OCI-LY7 (cell line): Measurements from ENCODE around the gene HRAS. TPM values are rescaled to one million over a fixed set of nuclear protein-coding genes. Genes with fewer than 3 reads are reported as not detected.

Source experiments
- BruUV-seq: library from RNA; stranded (reverse); fragments of 400-500 nt; replicated peaks from 2 replicates; lab custom pipeline; 2021; lab: Mats Ljungman, UMichigan
- CTCF ChIA-PET: fragments of 300-600 bp; sonication (Branson Sonifier 250); formaldehyde crosslinking; loops from one replicate; lab custom pipeline; 2022; ENCODE audit warnings: antibody characterized with exemption; ENCODE audit not compliant: unreplicated experiment; lab: Charles Lee
- POLR2A ChIA-PET: fragments of 300-600 bp; sonication (Branson Sonifier 250); formaldehyde crosslinking; loops from one replicate; lab custom pipeline; 2022; ENCODE audit warnings: antibody characterized with exemption; lab: Charles Lee
- DNase-seq: peaks from one replicate; pipeline ENCODE4 v3.0.0-alpha.2; 2015; ENCODE audit warnings: low spot score
- H2AFZ ChIP-seq: fragments of 200-600 bp; sonication (generic), shearing (Covaris generic); 2 replicates; pipeline ENCODE4 v1.6.1; 2014; ENCODE audit warnings: mild to moderate bottlenecking, antibody characterized with exemption, low read length, moderate library complexity
- H3K27ac ChIP-seq: fragments of 200-600 bp; sonication (generic); 2 replicates; pipeline ENCODE4 v1.5.1; 2014; ENCODE audit warnings: mixed run types, low read depth, mild to moderate bottlenecking, moderate library complexity, low read length, inconsistent platforms; ENCODE audit not compliant: poor library complexity, severe bottlenecking
- H3K36me3 ChIP-seq: fragments of 200-600 bp; sonication (generic); 2 replicates; pipeline ENCODE4 v1.6.1; 2014; ENCODE audit warnings: mild to moderate bottlenecking, antibody characterized with exemption, low read length, moderate library complexity, mixed read lengths; ENCODE audit not compliant: insufficient read depth
- H3K4me1 ChIP-seq: fragments of 200-600 bp; sonication (generic); 2 replicates; pipeline ENCODE4 v1.5.1; 2014; ENCODE audit warnings: mild to moderate bottlenecking, low read length; ENCODE audit not compliant: insufficient read depth, poor library complexity, severe bottlenecking
- H3K4me2 ChIP-seq: fragments of 200-600 bp; sonication (generic); 2 replicates; pipeline ENCODE4 v1.6.1; 2014; ENCODE audit warnings: mild to moderate bottlenecking, low read length
- H3K4me3 ChIP-seq: fragments of 200-600 bp; sonication (generic); 2 replicates; pipeline ENCODE4 v1.5.1; 2014; ENCODE audit warnings: mild to moderate bottlenecking, low read depth, low read length; ENCODE audit not compliant: poor library complexity, severe bottlenecking
- H3K79me2 ChIP-seq: fragments of 200-600 bp; sonication (generic); 2 replicates; pipeline ENCODE4 v1.6.1; 2016; ENCODE audit warnings: low read depth, mild to moderate bottlenecking, low read length, moderate library complexity, mixed read lengths; ENCODE audit not compliant: insufficient read depth
- H3K9me2 ChIP-seq: fragments of 200-600 bp; sonication (generic); 2 replicates; pipeline ENCODE4 v1.6.1; 2016; ENCODE audit warnings: mild to moderate bottlenecking, low read length, mixed read lengths; ENCODE audit not compliant: insufficient read depth
- H3K9me3 ChIP-seq: fragments of 200-600 bp; sonication (generic); 2 replicates; pipeline ENCODE4 v1.6.1; 2014; ENCODE audit warnings: mild to moderate bottlenecking, mixed run types, low read length, mixed read lengths
- H4K20me1 ChIP-seq: fragments of 200-600 bp; sonication (generic); 2 replicates; pipeline ENCODE4 v1.6.1; 2014; ENCODE audit warnings: mild to moderate bottlenecking, antibody characterized with exemption, low read length, moderate library complexity, mixed read lengths; ENCODE audit not compliant: insufficient read depth
- CTCF ChIP-seq: fragments of 200-600 bp; sonication (generic); conservative IDR thresholded peaks from 2 replicates; pipeline ENCODE4 v1.5.1; 2014; ENCODE audit warnings: mild to moderate bottlenecking, antibody characterized with exemption, low read length, moderate library complexity, mixed read lengths
- EZH2phosphoT487 ChIP-seq: fragments of 200-600 bp; sonication (generic); IDR thresholded peaks from 2 replicates; pipeline ENCODE4 v1.6.1; 2018; ENCODE audit warnings: low read depth, borderline replicate concordance, mild to moderate bottlenecking, mixed run types, antibody characterized with exemption, low read length, moderate library complexity, mixed read lengths
- intact Hi-C: fragments of 100-400 bp; cut with micrococcal nuclease; formaldehyde crosslinking; loops from one replicate; pipeline ENCODE4 v1.10.0; 2022; ENCODE audit not compliant: unreplicated experiment
- total RNA-seq, 2 experiments: library from RNA; depleted of rRNA in 1 of 2; stranded (reverse); fragments of >200 nt in 1 of 2; shearing (Covaris generic) in 1 of 2; gene quantifications; 2 replicates each; pipeline ENCODE4 v1.2.3, GENCODE V29; 2014 to 2022

HRAS gene
- total RNA-seq, 2 experiments from 2014 or later: 46.9 to 53.0 TPM

- Histone ChIP-seq H3K9me2 (no peaks in the 10 kb centered on the region), H3K4me1 (peaks cover 15% of the 10 kb centered on the region), H3K4me2 (no peak overlapping the region), H3K27ac (no peak overlapping the region), H3K36me3 (peaks cover 24% of the 10 kb centered on the region), H3K79me2 (no peaks in the 10 kb centered on the region), H4K20me1 (no peaks in the 10 kb centered on the region), H2AFZ (no peak overlapping the region), H3K4me3 (no peak overlapping the region), H3K9me3 (no peaks in the 10 kb centered on the region)
- no TSS peak for BruUV-seq
- intact Hi-C loops: no loop called here
- ChIA-PET POLR2A (no interaction called here), CTCF (no interaction called here)
- no peak for TF ChIP-seq CTCF
- no peak for TF ChIP-seq EZH2phosphoT487
- DNase-seq: no peak
These were observed 44.0 kb downstream of the HRAS start for GRCh38 chr11:491358-491757.

- peaks cover 24% of the 10 kb centered on the region for H3K36me3 ChIP-seq
- CTCF ChIA-PET: no interaction called here
- no TSS peak for BruUV-seq
These were observed 44.5 kb downstream of the HRAS start for GRCh38 chr11:490930-491260.

More at GRCh38 chr11:490930-491260, 44.5 kb downstream of the HRAS start:
- Histone ChIP-seq H3K27ac (no peak overlapping the region), H3K9me2 (no peaks in the 10 kb centered on the region), H3K4me2 (no peak overlapping the region), H4K20me1 (no peaks in the 10 kb centered on the region), H3K9me3 (no peaks in the 10 kb centered on the region), H2AFZ (no peak overlapping the region), H3K79me2 (no peaks in the 10 kb centered on the region), H3K4me3 (no peak overlapping the region), H3K4me1 (peaks cover 15% of the 10 kb centered on the region)
- TF ChIP-seq CTCF: no peak
- TF ChIP-seq EZH2phosphoT487: no peak
- POLR2A ChIA-PET: no interaction called here
- no peak for DNase-seq
- intact Hi-C loops: no loop called here
